Activated naive CD4-positive, alpha-beta T cell treated with anti-CD3 and anti-CD28 coated beads, Interleukin-2, amount 50 U/mL, for 16 hours (primary cell): ENCODE results near the gene SAT1.
"Not testable (repeated sequence)": the region's sequence is repeated elsewhere in the genome, so short reads cannot be mapped to it uniquely, and the experiment has no call there.

ENCODE experiments used
- DNase-seq: peaks from one replicate; pipeline ENCODE4 v3.0.0-alpha.2; 2020

SAT1 gene

DNA sequence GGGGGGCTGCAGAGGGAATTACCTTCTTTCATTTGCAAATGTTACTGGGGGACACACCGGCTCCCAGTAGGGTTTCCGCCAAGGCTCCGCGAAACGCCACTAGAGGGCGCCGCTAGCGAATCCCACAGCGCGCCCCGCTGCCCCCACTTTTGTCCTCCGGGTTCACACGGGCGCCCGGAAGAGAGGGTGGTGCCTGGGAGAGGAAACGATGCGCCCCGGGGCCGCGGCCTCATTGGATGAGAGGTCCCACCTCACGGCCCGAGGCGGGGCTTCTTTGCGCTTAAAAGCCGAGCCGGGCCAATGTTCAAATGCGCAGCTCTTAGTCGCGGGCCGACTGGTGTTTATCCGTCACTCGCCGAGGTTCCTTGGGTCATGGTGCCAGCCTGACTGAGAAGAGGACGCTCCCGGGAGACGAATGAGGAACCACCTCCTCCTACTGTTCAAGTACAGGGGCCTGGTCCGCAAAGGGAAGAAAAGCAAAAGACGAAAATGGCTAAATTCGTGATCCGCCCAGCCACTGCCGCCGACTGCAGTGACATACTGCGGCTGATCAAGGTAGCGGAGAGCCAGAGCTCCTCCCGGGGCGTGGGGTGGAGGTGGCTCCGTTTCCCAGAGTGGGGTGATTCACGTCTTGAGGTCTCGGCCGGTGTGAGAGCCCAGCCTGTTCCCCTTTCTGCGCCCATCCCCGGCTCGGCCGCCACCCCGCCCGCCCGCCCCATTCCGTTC, at the start of gene SAT1:
Gene SAT1 (plus strand): TSS at position 311 of the 726 bp plus-strand sequence. CDS start 179 bp downstream, at position 490.
- peak; percentile 91 for DNase-seq

- DNase-seq, result no peak
Observed at GRCh38 chrX:23736030-23736429, 46.9 kb upstream of the SAT1 start.

- no peak for DNase-seq
Observed at GRCh38 chrX:23737413-23737812, 45.6 kb upstream of the SAT1 start.

DNA sequence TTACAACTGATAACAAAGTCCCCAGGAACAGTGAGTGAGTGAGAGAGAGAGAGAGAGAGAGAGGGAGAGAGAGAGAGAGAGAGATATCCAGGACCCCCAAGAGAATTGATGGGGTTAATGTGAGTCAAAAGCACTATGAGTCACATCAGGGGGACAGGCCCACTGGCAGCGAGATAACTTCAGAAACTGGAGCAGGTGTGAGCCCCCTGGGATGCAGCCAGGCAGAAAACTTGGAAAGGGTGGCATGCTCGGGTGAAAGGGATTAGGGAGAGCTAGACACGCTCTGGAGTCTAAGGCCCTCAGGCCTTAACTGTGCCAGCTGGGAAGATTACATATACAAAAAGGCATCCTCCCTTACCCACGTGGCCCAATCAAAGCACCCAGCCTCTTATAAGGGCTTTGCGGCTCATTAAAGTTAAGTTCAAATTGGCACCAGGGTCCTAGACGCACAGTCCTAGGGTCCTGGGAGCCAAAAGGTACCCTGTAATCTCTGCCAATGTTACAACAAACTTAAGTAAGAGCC, 40.7 kb upstream of the SAT1 start:
- DNase-seq, result peak; percentile 15

DNA sequence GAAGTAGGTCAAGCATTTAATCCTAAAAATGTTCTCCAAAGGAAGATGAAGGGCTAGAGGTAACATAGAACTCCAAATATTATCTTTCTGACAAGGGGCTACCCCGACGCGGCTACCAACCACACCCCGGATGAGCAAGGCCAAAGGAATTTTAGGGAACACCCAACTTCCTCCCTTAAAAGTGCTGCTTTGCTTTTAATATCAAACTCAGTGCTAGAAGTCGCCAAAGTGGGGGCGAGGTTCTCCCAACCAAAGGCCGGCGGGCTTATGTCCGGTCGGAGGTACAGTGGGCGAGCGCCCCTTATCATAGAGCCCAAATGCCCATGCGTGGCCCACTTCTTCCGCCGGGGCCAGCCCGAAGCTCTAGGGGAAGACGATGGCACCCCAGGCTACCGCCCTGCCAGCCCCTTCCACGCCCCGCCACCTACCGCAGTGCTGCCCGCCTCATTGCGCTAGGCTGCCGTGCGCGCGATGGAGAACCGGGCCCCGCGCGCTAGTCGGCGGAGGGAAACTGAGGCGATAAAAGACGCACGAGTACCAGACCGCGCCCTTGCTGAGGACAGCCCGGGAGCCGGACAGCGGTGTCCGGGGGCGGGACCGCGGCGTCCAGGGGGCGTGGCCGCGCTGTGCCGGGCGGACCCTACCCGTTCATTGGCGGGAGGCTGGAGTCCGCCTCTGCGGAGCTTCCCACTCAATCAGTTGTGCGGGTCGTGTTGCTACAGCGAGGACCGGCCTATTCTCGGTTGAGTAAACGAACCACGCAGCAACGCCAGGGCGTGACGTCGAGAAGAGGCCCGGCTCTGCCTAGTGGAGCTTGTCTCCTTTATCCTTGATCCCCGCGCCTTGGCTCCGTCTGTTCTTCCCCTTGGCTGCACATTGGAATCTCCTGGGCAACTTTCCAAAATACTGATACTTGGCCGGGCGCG, 40.0 kb upstream of the SAT1 start, which contains the start of gene ACOT9:
Gene ACOT9 (minus strand): TSS at position 580 of the 926 bp plus-strand sequence. CDS start 132 bp downstream, at position 448.
- peak; percentile 58 for DNase-seq

DNA sequence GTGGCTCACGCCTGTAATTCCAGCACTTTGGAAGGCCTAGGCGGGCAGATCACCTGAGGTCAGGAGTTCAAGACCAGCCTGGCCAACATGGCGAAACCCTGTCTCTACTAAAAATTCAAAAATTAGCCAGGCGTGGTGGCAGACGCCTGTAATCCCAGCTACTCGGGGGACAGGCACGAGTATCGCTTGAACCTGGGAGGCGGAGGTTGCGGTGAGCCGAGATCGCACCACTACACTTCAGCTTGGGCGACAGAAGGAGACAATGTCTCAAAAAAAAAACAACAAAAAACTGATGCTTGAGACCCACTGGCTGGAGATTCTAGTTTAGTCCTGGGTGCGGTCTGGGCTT, 39.4 kb upstream of the SAT1 start:
- DNase-seq, result not testable (repeated sequence)

- no peak for DNase-seq
Observed at GRCh38 chrX:23745786-23746185, 37.2 kb upstream of the SAT1 start.

- DNase-seq, result no peak
Observed at GRCh38 chrX:23749129-23749528, 33.8 kb upstream of the SAT1 start.

DNA sequence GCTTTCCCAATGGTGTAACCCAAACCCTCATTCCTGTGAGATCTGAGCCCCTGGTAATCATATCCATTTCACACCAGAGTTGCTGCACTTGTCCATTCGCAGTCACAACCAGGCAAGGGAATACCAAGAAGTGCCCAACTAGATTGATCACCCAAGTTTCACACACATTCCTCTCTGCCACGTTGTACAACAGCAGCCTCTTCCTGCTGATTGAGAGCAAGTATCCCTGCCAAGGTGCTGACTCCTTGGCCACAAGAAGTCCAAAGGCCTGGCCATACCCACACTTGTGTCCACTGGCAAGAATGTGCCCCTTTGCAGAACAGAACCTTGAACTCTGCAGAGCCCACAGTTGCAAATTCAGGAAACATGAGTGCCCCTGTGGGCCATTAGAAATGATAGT, 33.4 kb upstream of the SAT1 start:
- DNase-seq, result no peak

DNA sequence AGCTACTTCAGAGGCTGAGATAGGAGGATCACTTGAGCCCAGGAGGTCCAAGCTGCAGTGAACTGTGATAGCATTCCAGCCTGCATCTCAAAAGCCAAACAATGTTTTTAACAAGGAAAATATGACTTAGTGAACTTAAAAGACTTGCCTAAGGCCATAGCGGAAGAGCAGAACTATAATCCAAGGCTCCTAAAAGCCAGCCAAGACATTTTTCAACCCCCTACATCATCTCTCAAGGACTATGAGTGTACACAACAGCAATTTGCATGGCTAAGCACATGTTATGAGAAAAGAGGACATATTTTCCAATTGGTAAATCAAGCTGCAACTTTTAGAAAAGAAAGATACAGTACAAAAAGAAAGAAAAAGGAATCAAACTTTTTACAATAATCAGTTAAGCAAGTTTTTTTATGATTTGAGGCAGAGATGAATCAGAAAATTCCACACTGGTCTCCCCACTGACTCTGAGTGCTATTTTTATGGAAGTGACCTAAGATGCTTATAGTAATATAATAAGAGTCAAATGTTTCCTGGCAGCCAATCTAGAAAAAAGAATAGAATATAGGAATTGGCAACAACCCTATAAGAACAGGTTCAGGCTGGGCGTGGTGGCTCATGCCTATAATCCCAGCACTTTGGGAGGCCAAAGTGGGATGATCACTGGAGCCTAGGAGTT, 30.1 kb upstream of the SAT1 start:
- no peak for DNase-seq

GRCh38 chrX:23754664-23755063, 28.3 kb upstream of the SAT1 start:
- no peak for DNase-seq

DNA sequence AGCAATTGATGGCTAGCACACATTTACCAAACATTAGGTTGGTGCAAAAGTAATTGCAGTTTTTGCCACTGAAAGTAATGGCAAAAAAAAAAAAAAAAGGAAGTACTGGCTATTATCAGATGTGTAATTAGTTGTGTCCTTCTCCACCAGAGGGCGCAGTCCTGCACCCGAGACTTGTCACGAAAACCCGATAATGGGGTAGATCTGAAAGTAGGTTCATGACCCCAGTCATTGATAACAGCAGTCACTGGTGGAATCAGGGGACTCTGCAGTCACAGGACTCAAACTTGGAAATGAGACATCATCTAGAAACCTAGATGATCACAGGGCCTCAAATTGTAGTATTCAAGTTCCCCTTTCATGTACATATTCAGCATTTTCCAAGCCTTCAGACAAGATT, 26.8 kb upstream of the SAT1 start:
- peak; percentile 46 for DNase-seq

DNA sequence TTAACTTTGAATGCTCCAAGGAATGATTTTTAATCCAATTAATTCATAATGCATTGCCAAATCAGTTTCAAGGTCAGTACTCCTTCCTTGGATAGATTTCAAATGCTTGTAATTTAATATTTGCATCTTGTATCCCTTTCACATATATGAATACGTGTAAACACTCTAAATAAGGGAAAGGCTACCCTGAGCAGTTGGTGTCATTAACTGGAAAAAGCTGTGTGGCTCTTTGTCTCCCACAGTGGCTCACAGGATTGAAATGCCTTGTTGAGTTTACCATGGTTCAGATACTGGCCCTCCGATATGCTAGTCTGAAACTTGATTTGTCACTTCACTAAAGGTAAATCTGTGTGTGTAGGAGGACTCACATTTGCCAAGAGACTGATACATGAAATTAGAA, 23.2 kb upstream of the SAT1 start:
- no peak for DNase-seq

- DNase-seq, result no peak
Observed at GRCh38 chrX:23764188-23764984, 18.6 kb upstream of the SAT1 start.

DNA sequence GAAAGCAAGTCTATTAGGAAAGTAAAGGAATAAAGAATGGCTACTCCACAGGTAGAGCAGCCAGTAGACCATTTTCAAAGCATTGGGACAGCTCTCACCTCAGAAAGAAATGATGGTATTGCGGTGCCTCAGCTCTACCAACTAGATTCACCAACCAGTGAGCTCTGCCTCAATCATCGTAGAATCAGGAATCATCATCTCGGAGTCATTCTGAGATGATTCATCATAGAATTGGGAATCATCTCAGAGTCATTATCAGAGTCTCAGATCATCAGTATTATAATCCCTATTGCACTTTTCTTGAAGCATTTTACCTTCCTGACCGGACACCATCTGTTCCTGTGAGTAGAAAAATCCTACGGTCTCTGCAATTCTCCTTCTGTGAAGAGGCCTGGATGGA, 17.5 kb upstream of the SAT1 start:
- DNase-seq, result no peak

DNA sequence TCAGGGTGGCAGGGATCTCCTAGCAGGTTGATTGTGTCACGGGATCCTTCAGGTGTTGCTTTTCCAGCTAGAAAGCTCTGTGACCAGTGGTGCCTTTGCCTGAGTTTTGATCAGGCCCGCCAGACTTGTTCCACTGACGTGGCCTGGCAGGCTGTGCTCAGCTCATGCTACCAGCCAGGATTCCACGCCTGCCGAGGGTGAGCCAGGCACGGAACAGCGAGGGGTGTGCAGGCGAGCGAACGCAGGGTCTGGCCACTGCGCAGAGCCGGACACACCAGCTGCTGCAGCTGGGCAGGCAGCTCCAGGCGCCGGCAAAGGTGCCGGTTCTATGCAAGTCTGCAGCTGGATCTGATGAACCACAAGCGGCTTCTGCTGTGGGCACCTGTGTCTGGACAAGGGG, 17.1 kb upstream of the SAT1 start:
- DNase-seq, result no peak

DNA sequence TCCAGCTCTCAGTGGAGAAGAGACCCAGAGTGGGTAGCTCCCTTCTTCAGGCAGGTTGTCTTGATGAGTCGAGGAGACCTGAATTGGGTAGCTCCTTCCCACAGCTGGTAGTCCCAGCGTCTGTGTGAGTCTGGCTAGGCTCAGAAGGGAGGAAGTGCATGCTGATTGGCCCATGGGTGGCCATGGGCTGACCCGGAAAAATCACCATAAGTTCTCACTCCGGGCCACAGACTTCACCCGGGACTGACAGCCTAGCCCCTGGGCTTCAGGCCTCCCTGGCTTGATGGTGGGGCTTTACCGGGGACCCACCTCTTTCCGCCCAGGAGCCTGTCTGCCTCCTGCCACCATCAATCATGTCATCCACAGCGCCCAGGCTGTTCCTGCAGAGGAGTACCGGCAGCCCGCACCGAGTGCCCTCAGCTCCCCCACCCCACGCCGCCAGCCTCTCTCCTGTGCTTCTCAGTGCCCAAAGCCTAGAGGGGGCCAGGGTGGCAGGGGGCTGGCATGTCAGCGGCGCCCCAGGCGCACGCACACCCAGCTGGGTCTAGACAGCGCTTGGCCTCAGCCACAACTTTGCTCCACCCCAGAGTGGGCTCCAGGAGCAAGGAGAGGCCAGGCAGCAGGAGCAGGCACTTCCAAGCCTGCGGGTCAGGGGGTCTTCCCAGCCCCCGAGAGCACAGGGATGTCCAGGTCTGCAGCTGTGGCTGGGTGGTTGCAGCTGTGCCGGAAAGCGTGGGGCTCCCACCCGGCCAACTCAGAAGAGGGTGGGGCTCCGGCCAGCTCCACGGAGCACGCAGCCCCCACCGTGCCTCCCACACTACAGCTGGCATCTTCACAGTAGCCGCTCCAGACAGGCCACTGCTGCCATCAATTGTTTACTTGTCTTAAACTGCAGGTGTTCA, 16.1 kb upstream of the SAT1 start:
- no peak for DNase-seq

DNA sequence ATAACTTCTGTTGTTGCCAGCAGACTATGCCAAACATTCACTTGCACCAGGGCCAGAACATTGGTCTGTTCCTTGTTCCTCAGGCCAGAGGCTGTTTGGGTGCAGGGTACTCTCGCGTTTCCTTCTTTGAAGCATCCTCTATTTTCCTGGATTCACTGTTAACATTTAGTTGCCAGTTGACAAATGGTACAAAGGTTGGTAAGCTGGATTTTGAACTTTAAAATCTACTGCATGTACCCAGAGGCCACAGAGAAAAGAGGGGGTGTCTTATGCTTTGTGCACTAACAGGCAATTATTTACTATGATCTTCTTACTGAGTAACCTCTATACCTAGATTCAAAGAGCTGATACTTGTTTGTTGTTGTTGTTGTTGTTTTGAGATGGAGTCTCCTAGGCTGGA, 12.8 kb upstream of the SAT1 start:
- DNase-seq, result no peak

DNA sequence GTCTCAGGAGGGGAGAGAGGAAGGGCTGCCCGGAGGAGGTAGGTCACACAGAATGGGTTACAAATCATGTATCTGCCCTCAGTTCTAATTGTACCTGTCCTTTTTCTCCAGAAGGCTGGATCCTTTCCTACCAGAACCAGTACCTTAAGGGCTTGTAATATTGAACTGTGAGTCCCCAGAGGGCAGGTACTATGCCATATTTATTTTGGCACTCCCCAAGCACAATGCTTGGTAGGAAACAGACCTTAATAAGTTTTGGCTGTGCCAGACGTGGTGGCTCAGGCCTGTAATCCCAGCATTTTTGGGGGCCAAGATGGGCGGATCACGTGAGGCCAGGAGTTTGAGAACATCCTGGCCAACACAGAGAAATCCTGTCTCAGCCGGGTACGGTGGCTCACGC, 11.9 kb upstream of the SAT1 start:
- DNase-seq, result not testable (repeated sequence)

DNA sequence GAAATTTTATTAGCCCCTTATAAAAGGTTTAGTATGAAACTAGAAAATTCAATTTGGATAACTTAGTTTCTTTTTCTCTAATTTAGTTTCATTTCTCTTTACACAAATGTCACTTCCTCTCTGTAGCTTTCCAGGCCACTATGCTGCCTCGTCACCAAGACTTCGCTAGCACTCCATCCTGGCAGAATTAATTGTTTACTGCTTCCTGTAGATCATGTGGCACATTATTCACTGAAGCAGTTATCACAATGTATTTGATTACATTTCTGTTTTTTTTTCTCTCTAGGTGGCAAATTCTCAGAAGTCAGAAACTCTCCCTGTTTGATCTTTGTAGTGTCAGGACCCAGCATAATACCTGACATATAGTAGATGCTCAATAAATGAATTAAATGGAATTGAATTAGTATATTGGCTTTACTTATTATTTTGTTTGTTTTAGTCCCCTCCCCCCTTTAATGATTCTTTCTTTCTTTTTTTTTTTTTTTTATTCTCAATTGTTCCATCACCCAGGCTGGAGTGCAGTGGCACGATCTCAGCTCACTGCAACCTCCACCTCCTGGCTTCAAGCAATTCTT, 9.3 kb upstream of the SAT1 start:
- DNase-seq, result peak; percentile 33

DNA sequence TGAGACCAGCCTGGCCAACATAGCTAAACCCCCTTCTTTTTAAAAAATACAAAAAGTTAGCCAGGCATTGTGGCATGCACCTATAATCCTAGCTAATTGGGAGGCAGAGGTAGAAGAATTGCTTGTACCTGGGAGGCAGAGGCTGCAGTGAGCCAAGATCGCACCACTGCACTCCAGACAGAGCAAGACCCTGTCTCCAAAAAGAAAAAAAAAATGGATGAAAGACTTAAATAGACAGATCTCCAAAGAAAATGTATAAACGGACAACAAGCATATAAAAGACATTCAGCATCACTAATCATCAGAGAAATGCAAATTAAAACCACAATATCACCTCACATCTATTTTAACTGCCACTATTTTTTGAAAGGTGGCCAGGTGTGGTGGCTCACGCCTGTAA, 6.6 kb upstream of the SAT1 start:
- no peak for DNase-seq
